Spleen (tissue), 7 donors: ENCODE results near the gene RPL15.

Source experiments
- POLR2A ChIP-seq, 3 donors: fragments of 450-650 bp; IDR thresholded peaks; one replicate each; pipeline ENCODE4 v1.5.1; 2017; ENCODE audit warnings: antibody characterized with exemption in 3 of 3, mild to moderate bottlenecking in 1 of 3
- POLR2AphosphoS5 ChIP-seq, 3 donors: sonication (generic); formaldehyde crosslinking; IDR thresholded peaks; one replicate each; pipeline ENCODE4 v1.5.1; 2017; ENCODE audit warnings: antibody characterized with exemption in 3 of 3
- TF ChIP-seq, protein P1 (sequence below), 11 experiments: fragments of 200-600 bp in 7 of 11; fragments of 450-650 bp in 4 of 11; sonication (generic) in 4 of 11; IDR thresholded peaks in 8 of 11; conservative IDR thresholded peaks in 3 of 11; 1 replicate in 7 of 11; 2 replicates in 4 of 11; pipeline versions ENCODE4 v1.4.0 to v1.8.0; 2016 to 2021; ENCODE audit warnings: antibody characterized with exemption in 11 of 11, inconsistent platforms in 4 of 11, mild to moderate bottlenecking in 1 of 11
- donor health status: DM: no; HTN: no; CAD: no; lungs with moderate emphysema.
- donor health status: DM: no; HTN: no; CAD: no.
- donor health status: DM: no; HTN: no; CAD: no.

DNA sequence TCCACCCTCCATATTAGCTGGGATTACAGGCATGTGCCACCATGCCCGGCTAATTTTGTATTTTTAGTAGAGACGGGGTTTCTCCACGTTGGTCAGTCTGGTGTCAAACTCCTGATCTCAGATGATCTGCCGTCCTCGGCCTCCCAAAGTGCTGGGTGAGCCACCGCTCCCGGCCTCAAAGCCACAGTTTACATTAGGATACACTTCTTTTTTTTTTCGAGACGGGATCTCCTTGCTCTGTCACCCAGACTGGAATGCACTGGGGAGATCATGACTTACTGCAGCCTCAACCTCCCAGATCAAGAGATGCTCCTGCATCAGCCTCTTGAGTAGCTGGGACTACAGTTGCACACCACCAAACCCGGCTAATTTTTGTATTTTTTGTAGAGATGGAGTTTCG lies 25.6 kb downstream of the RPL15 start:
- no peak for TF ChIP-seq POLR2A (IDR thresholded peaks at IDR 0.05)
- TF ChIP-seq POLR2AphosphoS5 (IDR thresholded peaks at IDR 0.05), result no peak
- TF ChIP-seq, protein P1, sequence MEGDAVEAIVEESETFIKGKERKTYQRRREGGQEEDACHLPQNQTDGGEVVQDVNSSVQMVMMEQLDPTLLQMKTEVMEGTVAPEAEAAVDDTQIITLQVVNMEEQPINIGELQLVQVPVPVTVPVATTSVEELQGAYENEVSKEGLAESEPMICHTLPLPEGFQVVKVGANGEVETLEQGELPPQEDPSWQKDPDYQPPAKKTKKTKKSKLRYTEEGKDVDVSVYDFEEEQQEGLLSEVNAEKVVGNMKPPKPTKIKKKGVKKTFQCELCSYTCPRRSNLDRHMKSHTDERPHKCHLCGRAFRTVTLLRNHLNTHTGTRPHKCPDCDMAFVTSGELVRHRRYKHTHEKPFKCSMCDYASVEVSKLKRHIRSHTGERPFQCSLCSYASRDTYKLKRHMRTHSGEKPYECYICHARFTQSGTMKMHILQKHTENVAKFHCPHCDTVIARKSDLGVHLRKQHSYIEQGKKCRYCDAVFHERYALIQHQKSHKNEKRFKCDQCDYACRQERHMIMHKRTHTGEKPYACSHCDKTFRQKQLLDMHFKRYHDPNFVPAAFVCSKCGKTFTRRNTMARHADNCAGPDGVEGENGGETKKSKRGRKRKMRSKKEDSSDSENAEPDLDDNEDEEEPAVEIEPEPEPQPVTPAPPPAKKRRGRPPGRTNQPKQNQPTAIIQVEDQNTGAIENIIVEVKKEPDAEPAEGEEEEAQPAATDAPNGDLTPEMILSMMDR (IDR thresholded peaks at IDR 0.05 in 8 of 11, conservative IDR thresholded peaks at IDR 0.05 in 3 of 11), result no peak
